GM21526 (cell line): ENCODE measurements around the gene DOK6.
"Not testable (repeated sequence)": the region's sequence is repeated elsewhere in the genome, so short reads cannot be mapped to it uniquely, and the experiment has no call there.

Experiments
- ATAC-seq: cut with Tn5 transposase; IDR thresholded peaks from one replicate; pipeline ENCODE4 v1.9.1; 2021; ENCODE audit warnings: moderate library complexity; ENCODE audit not compliant: unreplicated experiment, low FRiP score

DOK6 gene

GRCh38 chr18:69400253-69400975, at the start of gene DOK6:
Gene DOK6 (plus strand): TSS chr18:69400888.
- ATAC-seq: no peak

GRCh38 chr18:69353023-69353422, 47.7 kb upstream of the DOK6 start:
- ATAC-seq: no peak

- ATAC-seq: no peak
Measured at GRCh38 chr18:69357590-69357989, 43.1 kb upstream of the DOK6 start.

GRCh38 chr18:69358212-69358895, 42.3 kb upstream of the DOK6 start:
- ATAC-seq: no peak

- ATAC-seq: not testable (repeated sequence)
Measured at GRCh38 chr18:69359768-69360167, 40.9 kb upstream of the DOK6 start.

GRCh38 chr18:69364930-69365329, 35.8 kb upstream of the DOK6 start:
- ATAC-seq: no peak

- ATAC-seq: no peak
Measured at GRCh38 chr18:69365658-69366057, 35.0 kb upstream of the DOK6 start.

GRCh38 chr18:69367104-69367503, 33.6 kb upstream of the DOK6 start:
- no peak for ATAC-seq

- no peak for ATAC-seq
Measured at GRCh38 chr18:69371729-69372128, 29.0 kb upstream of the DOK6 start.

- ATAC-seq: no peak
Measured at GRCh38 chr18:69380324-69380723, 20.4 kb upstream of the DOK6 start.

GRCh38 chr18:69383186-69383585, 17.5 kb upstream of the DOK6 start:
- ATAC-seq: no peak

- ATAC-seq: no peak
Measured at GRCh38 chr18:69387186-69387585, 13.5 kb upstream of the DOK6 start.

- ATAC-seq: no peak
Measured at GRCh38 chr18:69388222-69388621, 12.5 kb upstream of the DOK6 start.

- ATAC-seq: no peak
Measured at GRCh38 chr18:69397096-69397495, 3.6 kb upstream of the DOK6 start.

- ATAC-seq: no peak
Measured at GRCh38 chr18:69399253-69399652, 1.4 kb upstream of the DOK6 start.

- no peak for ATAC-seq
Measured at GRCh38 chr18:69400976-69401225, 213 bp downstream of the DOK6 start.

- no peak for ATAC-seq
Measured at GRCh38 chr18:69401226-69401971, 711 bp downstream of the DOK6 start.

- ATAC-seq: no peak
Measured at GRCh38 chr18:69401972-69402532, 1.4 kb downstream of the DOK6 start.

- no peak for ATAC-seq
Measured at GRCh38 chr18:69402533-69402989, 1.9 kb downstream of the DOK6 start.

- no peak for ATAC-seq
Measured at GRCh38 chr18:69408522-69408921, 7.8 kb downstream of the DOK6 start.

GRCh38 chr18:69411199-69411598, 10.5 kb downstream of the DOK6 start:
- ATAC-seq: no peak
